Measurements from ENCODE around the gene BUD13. TPM values are rescaled to one million over a fixed set of nuclear protein-coding genes. Genes with fewer than 3 reads are reported as not detected.

BUD13 gene
- total and polyA plus RNA-seq, 2 of the 13 experiments (the other 11 are each of a cell fraction or from before 2014, with no cell fraction given), result 13.3 to 25.9 TPM

- TF ChIP-seq RERE (CRISPR knock-in tag; IDR thresholded peaks at IDR 0.05; ENCODE audit: low read depth), result peak; percentile 97
- TF ChIP-seq CC2D1A (CRISPR knock-in tag; IDR thresholded peaks at IDR 0.05), result no peak
- TF ChIP-seq SP2 (CRISPR knock-in tag; IDR thresholded peaks at IDR 0.05), result no peak
- TF ChIP-seq MZF1 (CRISPR knock-in tag; IDR thresholded peaks at IDR 0.05; ENCODE audit: borderline replicate concordance), result no peak
- no peak; the same call in none of the 2 replicates for TF ChIP-seq ZC3H4 (CRISPR knock-in tag; IDR thresholded peaks at IDR 0.05; ENCODE audit: borderline replicate concordance)
- TF ChIP-seq ZNF607 (CRISPR knock-in tag; IDR thresholded peaks at IDR 0.05; ENCODE audit: borderline replicate concordance), result 0 out of 2 replicates have a peak, but pooled peaks have one; percentile 17
- no peak for TF ChIP-seq NONO (IDR thresholded peaks at IDR 0.05)
- no peak for TF ChIP-seq NONO (CRISPR knock-in tag; conservative IDR thresholded peaks at IDR 0.05)
- peak; percentile 93 for TF ChIP-seq TBX3 (IDR thresholded peaks at IDR 0.05; ENCODE audit: borderline replicate concordance)
- peak; percentile 69 for TF ChIP-seq FOXK1 (CRISPR knock-in tag; IDR thresholded peaks at IDR 0.05; ENCODE audit: borderline replicate concordance, low read depth)
- TF ChIP-seq ZNF713 (CRISPR knock-in tag; IDR thresholded peaks at IDR 0.05), result no peak
- TF ChIP-seq YEATS4 (CRISPR knock-in tag; IDR thresholded peaks at IDR 0.05; ENCODE audit: borderline replicate concordance), result peak; percentile 51; the same call in 1 of the 2 replicates
- TF ChIP-seq ZBTB10 (CRISPR knock-in tag; IDR thresholded peaks at IDR 0.05; ENCODE audit: borderline replicate concordance), result peak; percentile 61; the same call in 1 of the 2 replicates
- TF ChIP-seq ZNF609 (CRISPR knock-in tag; IDR thresholded peaks at IDR 0.05; ENCODE audit: borderline replicate concordance), result peak; percentile 98
Measured at GRCh38 chr11:116808262-116809175, 35.7 kb upstream of the BUD13 start (continued).

Measured in HepG2 (cell line).